PC-3 (cell line): ENCODE data around the gene MPG.
"Not testable (repeated sequence)": the region's sequence is repeated elsewhere in the genome, so short reads cannot be mapped to it uniquely, and the experiment has no call there.

Source experiments
- EZH2 ChIP-seq: fragments of 300-600 bp; sonication (generic); IDR thresholded peaks from one replicate; pipeline ENCODE4 v1.6.1; 2017; ENCODE audit warnings: antibody characterized with exemption, mild to moderate bottlenecking, low read length; ENCODE audit not compliant: unreplicated experiment
- EZH2phosphoT487 ChIP-seq: fragments of 300-600 bp; sonication (generic); IDR thresholded peaks from 2 replicates; pipeline ENCODE4 v1.6.1; 2018; ENCODE audit warnings: mild to moderate bottlenecking, antibody characterized with exemption, low read length, borderline replicate concordance
- TF ChIP-seq, protein P1 (sequence below): fragments of 300-600 bp; sonication (generic); conservative IDR thresholded peaks from 2 replicates; pipeline ENCODE4 v1.5.1; 2017; ENCODE audit warnings: antibody characterized with exemption, low read depth, mild to moderate bottlenecking, low read length

DNA sequence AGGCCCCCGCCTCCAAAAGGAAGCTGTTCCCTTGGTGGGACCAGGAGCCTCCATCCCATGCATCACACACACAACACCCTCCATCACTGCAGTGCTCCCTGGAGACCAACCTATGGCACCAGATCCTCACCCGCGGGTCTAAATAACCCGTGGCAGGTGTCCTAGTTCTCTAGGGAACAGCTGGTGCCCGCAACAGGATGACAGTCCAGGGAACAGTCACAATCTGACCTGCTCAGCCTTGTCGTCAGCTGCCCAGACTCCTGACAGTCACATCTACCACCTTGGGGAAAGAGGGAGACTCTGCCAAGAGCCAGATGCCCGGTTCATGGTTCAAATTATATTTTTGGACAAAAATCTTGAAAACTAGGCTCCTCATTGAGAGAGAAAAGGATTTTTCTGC lies 47.4 kb upstream of the MPG start:
- TF ChIP-seq, protein P1, sequence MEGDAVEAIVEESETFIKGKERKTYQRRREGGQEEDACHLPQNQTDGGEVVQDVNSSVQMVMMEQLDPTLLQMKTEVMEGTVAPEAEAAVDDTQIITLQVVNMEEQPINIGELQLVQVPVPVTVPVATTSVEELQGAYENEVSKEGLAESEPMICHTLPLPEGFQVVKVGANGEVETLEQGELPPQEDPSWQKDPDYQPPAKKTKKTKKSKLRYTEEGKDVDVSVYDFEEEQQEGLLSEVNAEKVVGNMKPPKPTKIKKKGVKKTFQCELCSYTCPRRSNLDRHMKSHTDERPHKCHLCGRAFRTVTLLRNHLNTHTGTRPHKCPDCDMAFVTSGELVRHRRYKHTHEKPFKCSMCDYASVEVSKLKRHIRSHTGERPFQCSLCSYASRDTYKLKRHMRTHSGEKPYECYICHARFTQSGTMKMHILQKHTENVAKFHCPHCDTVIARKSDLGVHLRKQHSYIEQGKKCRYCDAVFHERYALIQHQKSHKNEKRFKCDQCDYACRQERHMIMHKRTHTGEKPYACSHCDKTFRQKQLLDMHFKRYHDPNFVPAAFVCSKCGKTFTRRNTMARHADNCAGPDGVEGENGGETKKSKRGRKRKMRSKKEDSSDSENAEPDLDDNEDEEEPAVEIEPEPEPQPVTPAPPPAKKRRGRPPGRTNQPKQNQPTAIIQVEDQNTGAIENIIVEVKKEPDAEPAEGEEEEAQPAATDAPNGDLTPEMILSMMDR = not testable (repeated sequence)
- TF ChIP-seq EZH2, EZH2phosphoT487: not testable (repeated sequence)
